HepG2 (cell line): ENCODE results near the gene CTBP1. TPM values are rescaled to one million over a fixed set of nuclear protein-coding genes. Genes with fewer than 3 reads are reported as not detected.

Experiments used
- ATAC-seq: fragments of 200-7000 bp; cut with Tn5 transposase; 3 replicates; pipeline ENCODE4 v1.9.1; 2020; ENCODE audit warnings: mild to moderate bottlenecking, moderate library complexity
- BruUV-seq: library from RNA; stranded (reverse); fragments of 400-500 nt; replicated peaks from 2 replicates; lab custom pipeline; 2021; lab: Mats Ljungman, UMichigan
- CTCF ChIA-PET: fragments of 300-600 bp; formaldehyde crosslinking; extraction: SDS; loops from one replicate; lab custom pipeline; 2021; ENCODE audit warnings: low total read pairs, inconsistent platforms, low intra/inter-chr PET ratio; lab: Yijun Ruan, JAX
- POLR2A ChIA-PET: fragments of 350-600 bp; sonication (Branson Sonifier 250); formaldehyde crosslinking; loops from one replicate; lab custom pipeline; 2020; ENCODE audit warnings: antibody characterized with exemption, inconsistent platforms; lab: Yijun Ruan, JAX
- DNase-seq: peaks from one replicate; pipeline ENCODE4 v3.0.0-alpha.2; 2015; ENCODE audit warnings: low spot score
- FAIRE-seq: peaks from 3 replicates; lab custom pipeline; 2011; peaks lifted over from hg19 to GRCh38; lab: Jason Lieb, UNC
- H2AFZ ChIP-seq: one replicate; pipeline ENCODE4 v1.6.1; 2011; ENCODE audit warnings: low read length, inconsistent platforms
- H3K27ac ChIP-seq: fragments of 300-600 bp; 3 replicates; pipeline ENCODE4 v1.8.0; 2011; ENCODE audit warnings: mixed run types, mild to moderate bottlenecking, mixed read lengths, low read length, inconsistent platforms; ENCODE audit not compliant: insufficient read depth; ENCODE audit errors: extremely low read length
- H3K27me3 ChIP-seq, 2 experiments: fragments of 200-600 bp in 1 of 2; 2 replicates in 1 of 2; 3 replicates in 1 of 2; pipeline versions ENCODE4 v1.6.0 to v1.8.0; 2011; ENCODE audit warnings: low read length in 2 of 2, mild to moderate bottlenecking in 2 of 2, moderate library complexity in 2 of 2, inconsistent platforms in 1 of 2; ENCODE audit not compliant: insufficient read depth in 2 of 2, control insufficient read depth in 1 of 2
- H3K36me3 ChIP-seq, 2 experiments: fragments of 200-600 bp in 1 of 2; replicated peaks in 1 of 2; 2 replicates in 1 of 2; 3 replicates in 1 of 2; pipeline versions ENCODE4 v1.5.1 to v1.8.0; 2011; ENCODE audit warnings: low read length in 2 of 2, inconsistent platforms in 1 of 2; ENCODE audit not compliant: insufficient read depth in 2 of 2, control insufficient read depth in 1 of 2
- H3K4me1 ChIP-seq: 2 replicates; pipeline ENCODE4 v1.5.1; 2012; ENCODE audit warnings: low read length, inconsistent platforms; ENCODE audit not compliant: insufficient read depth
- H3K4me2 ChIP-seq: 2 replicates; pipeline ENCODE4 v1.6.0; 2011; ENCODE audit warnings: low read depth, low read length, inconsistent platforms
- H3K4me3 ChIP-seq, 3 experiments: fragments of 200-600 bp in 1 of 3; sonication (generic), shearing (Covaris generic) in 1 of 3; replicated peaks in 1 of 3; 2 replicates each; pipeline ENCODE4 v1.5.1; 2011 to 2016; ENCODE audit warnings: low read length in 3 of 3, inconsistent platforms in 2 of 3, low read depth in 2 of 3, mild to moderate bottlenecking in 2 of 3, control low read depth in 1 of 3, mixed read lengths in 1 of 3; ENCODE audit not compliant: insufficient read depth in 1 of 3
- H3K79me2 ChIP-seq: one replicate; pipeline ENCODE4 v1.6.1; 2011; ENCODE audit warnings: low read length, inconsistent platforms; ENCODE audit not compliant: insufficient read depth
- H3K9ac ChIP-seq: 2 replicates; pipeline ENCODE4 v1.6.0; 2011; ENCODE audit warnings: mild to moderate bottlenecking, low read depth, low read length, inconsistent platforms; ENCODE audit not compliant: insufficient read depth
- H3K9me3 ChIP-seq: 2 replicates; pipeline ENCODE4 v1.5.1; 2012; ENCODE audit warnings: mild to moderate bottlenecking, low read length
- H4K20me1 ChIP-seq: 2 replicates; pipeline ENCODE4 v1.6.0; 2011; ENCODE audit warnings: inconsistent platforms, mild to moderate bottlenecking, low read length, moderate library complexity; ENCODE audit not compliant: insufficient read depth
- CBX5 ChIP-seq: sonication (generic); formaldehyde crosslinking; IDR thresholded peaks from 2 replicates; pipeline ENCODE4 v1.4.0; 2020; ENCODE audit warnings: missing genetic modification reagents, borderline replicate concordance
- CTCF ChIP-seq: sonication (generic); formaldehyde crosslinking; IDR thresholded peaks from 2 replicates; pipeline ENCODE4 v1.5.0; 2020; ENCODE audit warnings: mild to moderate bottlenecking, missing genetic modification reagents, moderate library complexity
- IKZF5 ChIP-seq: IDR thresholded peaks from 2 replicates; pipeline ENCODE4 v1.6.1; 2018; ENCODE audit warnings: missing genetic modification reagents, mild to moderate bottlenecking, missing compliant biosample characterization
- NFE2 ChIP-seq: sonication (generic); formaldehyde crosslinking; IDR thresholded peaks from 2 replicates; pipeline ENCODE4 v1.4.0; 2020; ENCODE audit warnings: missing genetic modification reagents
- SMC3 ChIP-seq: IDR thresholded peaks from 2 replicates; pipeline ENCODE4 v1.6.1; 2011; ENCODE audit warnings: low read length, improper control_type of control experiment
- STAG1 ChIP-seq: sonication (generic); formaldehyde crosslinking; IDR thresholded peaks from 2 replicates; pipeline ENCODE4 v1.4.0; 2020; ENCODE audit warnings: missing genetic modification reagents
- TEAD3 ChIP-seq: optimal IDR thresholded peaks from 2 replicates; pipeline ENCODE3; 2016; ENCODE audit warnings: borderline replicate concordance
- ZBTB33 ChIP-seq: sonication (generic); formaldehyde crosslinking; IDR thresholded peaks from 2 replicates; pipeline ENCODE4 v1.4.0; 2020; ENCODE audit warnings: missing genetic modification reagents
- ZBTB38 ChIP-seq: sonication (generic); formaldehyde crosslinking; IDR thresholded peaks from 2 replicates; pipeline ENCODE4 v1.5.1; 2020; ENCODE audit warnings: mild to moderate bottlenecking, missing genetic modification reagents
- ZFP36 ChIP-seq: fragments of 150-350 bp; IDR thresholded peaks from 2 replicates; pipeline ENCODE4 v1.6.1; 2018; ENCODE audit warnings: borderline replicate concordance, low read length, low read depth; ENCODE audit not compliant: partially characterized antibody
- WGBS: methylation state at CpG from one replicate; pipeline ENCODE4 v1.1.6; 2017; ENCODE audit warnings: low lambda C conversion rate; 5-methylcytosine and 5-hydroxymethylcytosine counted together
- in situ Hi-C: cut with HindIII; loops from 2 replicates; pipeline ENCODE4 v1.10.0; 2017; ENCODE audit warnings: low pct_unique_long_range_greater_than_20kb; ENCODE audit not compliant: extremely low pct_ligation_motif_present
- intact Hi-C: fragments of 100-400 bp; cut with micrococcal nuclease; formaldehyde crosslinking; loops from one replicate; pipeline ENCODE4 v1.10.0; 2022; ENCODE audit not compliant: unreplicated experiment
- polyA plus RNA-seq, 8 experiments: library from polyadenylated mRNA; depleted of rRNA in 3 of 8; stranded (reverse) in 7 of 8; unstranded in 1 of 8; fragments of >200 nt; fragmentation: Illumina TruSeq in 4 of 8; extraction: Trizol in 4 of 8; gene quantifications; 2 replicates each; pipeline versions ENCODE4 v1.2.1 to v1.2.3, GENCODE V29; 2011 to 2016; ENCODE audit warnings: low read depth in 4 of 8, missing spikeins in 1 of 8, mixed read lengths in 1 of 8; ENCODE audit not compliant: insufficient read depth in 1 of 8
- total RNA-seq, 5 experiments: library from RNA; depleted of rRNA; stranded (reverse); fragments of >200 nt; fragmentation: Illumina TruSeq; extraction: Trizol; gene quantifications; 2 replicates each; pipeline ENCODE4 v1.2.3, GENCODE V29; 2016; ENCODE audit warnings: low read depth in 1 of 5

CTBP1 gene
- total and polyA plus RNA-seq, 2 of the 13 experiments (the other 11 are each of a cell fraction or from before 2014, with no cell fraction given) = 78.5 to 112 TPM

GRCh38 chr4:1285790-1286553 is 37.0 kb upstream of the CTBP1 start:
- TF ChIP-seq CBX5 (CRISPR knock-in tag) = 0 out of 2 replicates have a peak, but pooled peaks have one; percentile 27
- TF ChIP-seq IKZF5 (CRISPR knock-in tag) = no peak
- TF ChIP-seq ZBTB33 (CRISPR knock-in tag) = peak; percentile 51; the same call in 1 of the 2 replicates
- TF ChIP-seq SMC3 = peak; percentile 51
- TF ChIP-seq CTCF = peak; percentile 75
- TF ChIP-seq ZFP36 = peak; percentile 27
- TF ChIP-seq TEAD3 (CRISPR knock-in tag) = peak; percentile 41
- TF ChIP-seq STAG1 = peak; percentile 67
- no peak for TF ChIP-seq NFE2
- 0 out of 2 replicates have a peak, but pooled peaks have one; percentile 28 for TF ChIP-seq ZBTB38
- Histone ChIP-seq H2AFZ (no peak overlapping the region), H3K27ac (no peak overlapping the region), H3K9ac (no peak overlapping the region), H3K4me3 (no peak overlapping the region), H3K4me1 (peaks cover 21% of the 10 kb centered on the region), H3K4me2 (no peak overlapping the region), H3K79me2 (peaks cover 22% of the 10 kb centered on the region), H3K9me3 (peaks cover 5% of the 10 kb centered on the region; the same call in 1 of the 2 replicates), H3K27me3 (no peaks in the 10 kb centered on the region; a peak in 1 of 5 replicates), H3K36me3 (no peaks in the 10 kb centered on the region), H4K20me1 (peaks cover 7% of the 10 kb centered on the region)
- 82% methylated on average over 14 of the region's 21 CpGs for WGBS
- ChIA-PET POLR2A (interaction anchor here (1.3 kb wide), 1 partner anchor 23 kb away, joined by 6 read pairs; no protein-coding TSS in a partner anchor), CTCF (interaction anchor here (1.2 to 1.9 kb wide), 2 partner anchors 119 to 156 kb away, joined by 3 to 7 read pairs; no protein-coding TSS in a partner anchor)
- peak; percentile 50 for DNase-seq
- FAIRE-seq = no peak
- in situ Hi-C loops = no loop called here
- ATAC-seq = 0 out of 3 replicates have a peak, but pooled peaks have one; percentile 10
- intact Hi-C loops = loop anchor here (2.0 kb wide), 1 partner anchor 23 kb away; no protein-coding TSS in a partner anchor
- BruUV-seq = no TSS peak
